IPS DF 4.7 (cell line): ENCODE measurements around the gene RAD21L1.
"Not testable (repeated sequence)": the region's sequence is repeated elsewhere in the genome, so short reads cannot be mapped to it uniquely, and the experiment has no call there.

Source experiments
- DNase-seq: peaks from one replicate; pipeline ENCODE4 v3.0.0-alpha.2; 2013; ENCODE audit warnings: low spot score; ENCODE audit errors: extremely low read depth

RAD21L1 gene

DNA sequence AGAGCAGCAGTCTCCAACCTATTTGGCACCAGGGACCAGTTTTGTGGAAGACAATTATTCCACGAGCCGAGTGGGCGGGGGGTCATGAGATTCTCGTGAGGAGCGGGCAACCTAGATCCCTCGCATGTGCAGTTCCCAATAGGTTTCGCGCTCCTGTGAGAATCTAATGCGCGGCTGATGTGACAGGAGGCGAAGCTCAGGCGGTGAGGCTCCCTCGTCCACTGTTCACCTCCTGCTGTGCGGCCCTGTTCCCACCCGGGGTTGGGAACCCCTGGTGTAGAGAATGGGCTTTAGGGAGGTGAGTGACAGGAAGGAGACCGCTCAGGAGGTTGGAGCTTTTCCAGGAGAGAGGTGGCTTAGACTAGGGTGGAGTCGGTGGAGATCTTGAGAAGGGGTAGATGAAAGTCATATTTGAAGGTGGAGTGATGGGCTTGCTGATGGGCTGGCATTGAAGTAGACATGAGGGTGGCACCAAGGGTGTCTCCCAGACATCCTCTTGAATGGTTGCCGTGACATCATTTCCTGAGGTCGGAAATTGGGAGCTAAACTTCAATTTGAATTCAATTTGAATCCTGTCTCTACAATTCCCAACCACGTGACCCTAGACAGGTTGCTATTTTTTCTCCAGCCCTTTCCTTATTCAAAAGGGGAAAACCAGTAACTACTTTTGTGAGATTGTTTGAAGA lies 1.5 kb upstream of the RAD21L1 start:
- no peak for DNase-seq

GRCh38 chr20:1225263-1225782 lies 521 bp upstream of the RAD21L1 start:
- no peak for DNase-seq

DNA sequence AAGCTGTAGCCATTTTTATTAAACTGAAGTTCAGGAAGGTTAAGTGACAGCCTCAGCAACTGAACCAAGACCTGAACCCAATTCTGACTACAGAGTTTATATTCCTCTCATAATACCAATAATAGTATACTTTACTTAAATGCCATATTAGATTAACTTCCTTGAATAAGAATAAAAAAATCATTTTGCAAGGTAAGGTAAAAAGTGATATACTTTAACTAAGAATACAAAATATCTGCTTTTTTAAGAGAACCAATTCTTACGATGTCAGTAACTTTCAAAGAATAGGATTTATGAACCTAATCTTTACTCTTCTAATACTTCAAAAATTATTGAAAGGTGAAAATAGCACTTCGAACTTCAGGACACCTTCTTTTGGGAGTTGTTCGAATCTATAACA lies 3.7 kb downstream of the RAD21L1 start:
- no peak for DNase-seq

DNA sequence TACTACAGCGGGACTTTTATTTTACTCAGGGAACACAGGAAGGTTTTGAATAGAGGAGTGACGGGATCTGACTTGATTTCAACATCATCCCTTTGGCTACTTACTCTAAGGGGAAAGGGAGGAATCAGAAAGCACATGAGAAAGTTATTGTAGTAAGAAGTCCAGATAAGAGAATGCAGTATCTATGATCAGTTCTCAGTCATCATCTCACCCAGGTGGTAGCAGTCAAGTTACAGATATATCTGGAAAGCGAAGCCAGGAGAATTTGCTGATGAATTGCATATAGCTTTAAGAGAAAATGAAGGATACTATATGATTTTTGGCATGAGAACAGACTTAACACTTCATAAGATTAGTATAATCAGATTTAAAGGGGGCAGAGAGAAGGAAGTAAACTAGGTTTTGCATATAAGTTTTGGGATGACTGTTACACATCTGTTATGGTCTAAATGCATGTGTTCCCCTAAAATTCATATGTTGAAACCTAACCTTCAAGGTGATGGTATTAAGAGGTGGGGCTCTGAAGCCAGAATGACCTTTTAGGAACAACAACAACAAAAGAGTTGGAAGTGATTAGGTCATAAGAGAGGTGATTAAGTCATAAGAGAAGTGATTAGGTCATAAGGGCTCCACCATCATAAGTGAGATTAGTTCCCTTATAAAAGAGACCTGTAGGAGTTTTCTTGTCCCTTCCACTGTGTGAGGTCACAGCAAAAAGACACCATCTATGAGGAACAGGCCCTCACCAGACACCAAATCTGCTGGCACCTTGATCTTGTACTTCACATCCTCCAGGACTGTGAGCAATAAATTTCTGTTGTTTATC lies 6.7 kb downstream of the RAD21L1 start:
- no peak for DNase-seq

DNA sequence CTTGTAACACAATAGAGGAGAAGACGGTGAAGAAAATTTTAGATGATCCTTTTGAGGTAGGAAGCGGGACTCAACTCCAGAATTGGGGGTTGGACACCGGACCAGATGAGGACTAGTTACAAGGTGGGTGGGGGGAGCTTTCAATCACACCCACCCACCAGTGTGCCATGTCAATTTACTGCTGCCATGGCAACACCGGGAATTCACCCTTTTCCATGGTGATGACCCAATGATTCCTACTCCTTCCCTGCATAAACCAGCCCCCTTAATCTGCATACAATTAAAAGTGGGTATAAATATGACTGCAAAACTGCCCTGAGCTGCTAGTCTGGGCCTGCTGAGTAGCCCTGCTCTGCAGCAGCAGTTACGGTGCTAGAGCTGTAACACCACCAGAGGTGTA lies 14.7 kb downstream of the RAD21L1 start:
- no peak for DNase-seq

DNA sequence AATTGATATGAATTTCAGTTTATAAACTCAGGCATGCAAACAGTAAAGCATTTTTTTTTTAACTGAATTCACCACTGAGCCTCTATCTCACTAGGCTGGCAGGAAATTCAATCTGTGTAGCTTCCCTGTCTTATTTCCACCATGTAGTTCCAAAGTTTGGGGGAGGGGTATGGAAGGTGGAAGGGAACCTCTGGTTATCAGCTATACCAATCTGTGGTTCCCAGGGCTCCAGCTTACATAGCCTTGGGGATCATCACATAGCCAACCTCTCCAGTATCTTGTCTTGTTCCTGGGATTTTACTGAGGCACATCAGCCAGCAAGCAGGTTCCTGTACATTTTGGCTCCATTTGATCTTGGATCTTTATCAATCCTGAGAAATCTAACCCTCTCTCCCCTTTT lies 15.6 kb downstream of the RAD21L1 start:
- no peak for DNase-seq

DNA sequence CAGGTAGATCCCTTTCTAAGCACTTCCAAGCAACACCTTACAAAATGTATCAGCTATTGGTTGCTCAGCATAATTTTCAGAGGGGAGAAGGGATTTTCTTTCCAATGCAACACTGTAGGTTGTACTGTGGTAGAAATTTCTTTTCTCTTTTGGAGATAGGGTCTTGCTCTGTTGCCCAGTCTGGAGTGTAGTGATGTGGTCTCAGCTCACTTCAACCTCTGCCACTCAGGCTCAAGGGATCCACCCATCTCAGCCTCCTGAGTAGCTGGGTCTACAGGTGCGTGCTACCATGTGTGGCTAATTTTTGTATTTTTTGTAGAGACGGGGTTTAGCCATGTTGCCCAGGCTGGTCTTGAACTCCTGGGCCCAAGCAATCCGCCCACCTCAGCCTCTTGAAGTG lies 16.3 kb downstream of the RAD21L1 start:
- DNase-seq, result no peak

- DNase-seq, result no peak
Measured at GRCh38 chr20:1242530-1242929, 16.7 kb downstream of the RAD21L1 start.

- no peak for DNase-seq
Measured at GRCh38 chr20:1245578-1245977, 19.7 kb downstream of the RAD21L1 start.

DNA sequence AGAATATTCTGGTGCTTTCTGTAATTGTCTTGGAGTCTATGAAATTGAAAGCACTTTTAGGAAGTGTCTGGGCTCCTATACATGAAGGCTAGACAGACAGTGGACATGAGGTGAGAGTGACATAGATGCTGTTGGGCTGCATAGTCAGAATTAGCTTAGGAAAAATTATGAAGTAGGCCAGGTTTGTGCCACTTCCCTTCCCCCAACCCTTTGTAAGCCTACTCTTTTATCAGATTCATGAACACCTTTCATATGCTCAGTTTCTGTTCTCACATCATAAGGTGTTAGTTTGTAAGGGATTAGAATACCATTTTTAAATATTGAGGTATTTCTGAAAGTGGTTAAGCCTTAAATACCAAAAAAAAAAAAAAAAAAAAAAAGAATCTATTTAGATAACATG lies 21.8 kb downstream of the RAD21L1 start:
- no peak for DNase-seq

DNA sequence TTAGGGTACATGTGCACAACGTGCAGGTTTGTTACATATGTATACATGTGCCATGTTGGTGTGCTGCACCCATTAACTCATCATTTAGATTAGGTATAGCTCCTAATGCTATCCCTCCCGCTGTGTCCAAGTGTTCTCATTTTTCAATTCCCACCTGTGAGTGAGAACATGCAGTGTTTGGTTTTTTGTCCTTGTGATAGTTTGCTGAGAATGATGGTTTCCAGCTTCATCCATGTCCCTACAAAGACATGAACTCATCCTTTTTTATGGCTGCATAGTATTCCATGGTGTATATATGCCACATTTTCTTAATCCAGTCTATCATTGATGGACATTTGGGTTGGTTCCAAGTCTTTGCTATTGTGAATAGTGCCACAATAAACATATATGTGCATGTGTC lies 24.4 kb downstream of the RAD21L1 start:
- DNase-seq, result not testable (repeated sequence)

DNA sequence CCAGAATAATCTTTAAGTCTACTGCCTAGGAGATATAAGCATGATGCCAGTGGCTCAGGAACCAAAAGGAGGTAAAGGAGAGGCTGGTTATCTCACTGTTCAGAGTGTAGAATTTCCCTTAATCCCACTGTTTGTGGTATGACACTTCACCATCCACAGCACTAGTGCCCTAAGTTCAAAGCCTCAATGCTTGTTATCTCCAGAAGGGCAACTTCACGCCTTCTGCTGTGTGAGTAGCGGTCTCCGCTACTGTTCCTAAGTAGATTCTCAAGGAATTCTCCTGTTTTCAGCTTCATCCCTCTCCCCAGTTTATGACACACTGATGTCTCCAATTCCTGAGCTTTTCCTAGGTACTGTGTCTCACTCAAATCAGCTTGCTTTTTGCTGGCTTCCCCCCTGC lies 26.6 kb downstream of the RAD21L1 start:
- no peak for DNase-seq

GRCh38 chr20:1254254-1254653 lies 28.4 kb downstream of the RAD21L1 start:
- DNase-seq, result no peak

GRCh38 chr20:1255675-1256074 lies 29.8 kb downstream of the RAD21L1 start:
- no peak for DNase-seq

DNA sequence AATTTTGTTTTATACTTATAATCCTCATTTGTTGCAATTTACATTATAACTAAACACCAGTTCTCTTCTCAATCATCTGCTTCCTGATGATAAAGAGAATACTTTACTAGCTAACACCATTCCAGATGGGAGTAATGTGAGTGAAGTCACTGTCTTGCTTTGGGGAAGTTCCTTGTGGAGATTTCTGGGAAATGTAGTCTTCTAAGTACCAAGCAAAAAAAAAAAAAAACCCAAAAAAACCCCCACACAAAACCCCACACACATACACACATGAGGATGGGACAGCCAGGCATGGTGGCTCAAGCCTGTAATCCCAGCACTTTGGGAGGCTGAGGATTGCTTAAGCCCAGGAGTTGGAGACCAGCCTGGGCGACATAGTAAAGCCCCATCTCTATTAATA lies 38.0 kb downstream of the RAD21L1 start:
- no peak for DNase-seq

DNA sequence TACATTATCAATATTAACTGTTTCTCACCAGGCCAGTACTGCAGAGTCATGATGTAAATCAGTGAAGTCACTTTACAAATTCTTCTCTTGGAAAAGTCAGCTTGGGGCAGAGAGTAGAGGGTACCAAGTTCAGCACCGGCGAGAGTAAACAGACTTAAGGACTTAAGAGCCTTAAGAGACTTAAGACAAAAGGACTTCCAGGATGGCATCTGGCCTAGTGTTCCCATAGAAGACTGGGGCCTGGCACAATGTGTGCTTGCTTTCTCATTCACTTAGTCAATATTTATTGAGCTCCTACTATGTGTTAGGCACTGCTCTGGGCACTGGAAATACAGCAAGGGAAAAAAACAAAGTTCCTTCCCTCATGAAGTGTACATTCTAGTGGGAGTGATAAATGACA lies 38.9 kb downstream of the RAD21L1 start:
- no peak for DNase-seq

DNA sequence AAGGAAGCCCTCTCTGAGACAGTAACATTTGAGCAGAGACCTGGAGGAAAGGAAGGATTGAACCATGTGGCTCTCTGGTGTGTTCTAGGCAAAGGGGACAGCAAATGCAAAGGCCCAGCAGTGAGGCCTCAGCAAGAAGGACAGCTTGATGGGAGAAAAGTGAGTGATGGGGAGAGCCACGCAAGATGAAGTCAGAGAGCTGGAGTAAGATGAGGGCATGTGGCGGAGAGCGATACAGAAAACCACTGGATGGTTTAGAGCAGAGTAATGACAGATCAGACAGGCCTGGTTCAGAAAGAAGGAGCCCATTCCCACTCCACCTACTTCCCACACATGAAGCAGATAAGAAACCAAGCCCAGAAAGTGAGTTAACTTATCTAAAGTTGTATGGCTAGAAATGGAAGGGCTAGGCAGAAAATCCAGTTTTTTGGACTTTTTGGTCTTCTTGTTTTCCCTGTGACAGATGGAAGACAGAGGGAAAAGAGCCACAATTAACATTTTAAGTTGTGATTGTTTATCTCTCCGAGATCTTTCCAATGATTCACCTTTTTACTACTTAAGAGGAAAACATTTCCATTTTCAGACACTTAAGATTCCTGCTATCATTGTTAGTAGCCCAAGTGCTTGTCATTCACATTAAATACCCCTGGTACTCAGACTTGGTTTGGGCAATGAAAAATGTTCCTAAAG lies 39.5 kb downstream of the RAD21L1 start:
- DNase-seq, result no peak

DNA sequence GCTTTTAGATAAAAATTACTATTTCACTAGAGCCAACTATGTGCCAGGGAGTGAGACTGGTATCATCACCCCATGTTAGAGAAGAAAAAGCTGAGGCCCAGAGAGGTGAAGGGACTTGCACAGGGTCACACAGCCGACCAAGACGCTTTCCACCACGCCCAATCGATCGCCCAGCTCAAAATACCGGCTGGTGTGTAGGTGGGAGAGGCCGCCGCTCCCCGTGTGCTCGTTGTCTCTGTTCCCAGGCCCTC lies 40.0 kb downstream of the RAD21L1 start:
- DNase-seq, result no peak

GRCh38 chr20:1266167-1266973 lies 40.5 kb downstream of the RAD21L1 start, which contains the start of gene SNPH:
SNPH (plus strand) TSS chr20:1266294; CDS start chr20:1296240, 29,946 bp downstream.
- DNase-seq, result no peak

- no peak for DNase-seq
Measured at GRCh38 chr20:1267161-1267560, 41.3 kb downstream of the RAD21L1 start.

GRCh38 chr20:1267809-1268374 lies 42.0 kb downstream of the RAD21L1 start:
- DNase-seq, result no peak
